Measurements from ENCODE around the gene GUCY1A1. TPM values are rescaled to one million over a fixed set of nuclear protein-coding genes. Genes with fewer than 3 reads are reported as not detected.

GUCY1A1 gene
- total RNA-seq, 6 experiments from 2014 or later, result 3.7 to 7.8 (median 6.5) TPM

- H3K9me3 ChIP-seq, result no peaks in the 10 kb centered on the region
- no peaks in the 10 kb centered on the region for H3K36me3 ChIP-seq
- intact Hi-C loops (cut with DNase I), result no loop called here
- no peak for DNase-seq
- H3K4me3 ChIP-seq, result no peak overlapping the region
- H3K4me1 ChIP-seq, result no peaks in the 10 kb centered on the region
- 67% methylated on average over 1 of the region's 1 CpG for WGBS (ENCODE audit: insufficient coverage, low coverage, low lambda C conversion rate, missing lambda C conversion rate)
- no peaks in the 10 kb centered on the region for H3K27me3 ChIP-seq
- no peak for ATAC-seq
- H3K27ac ChIP-seq, result no peak overlapping the region
- TF ChIP-seq CTCF (IDR thresholded peaks at IDR 0.05), result no peak
- TF ChIP-seq POLR2A (IDR thresholded peaks at IDR 0.05), result no peak
These were observed 18.4 kb downstream of the GUCY1A1 start for GRCh38 chr4:155684892-155685541.

- no peak for DNase-seq
- Histone ChIP-seq H3K36me3 (no peaks in the 10 kb centered on the region), H3K27ac (no peak overlapping the region), H3K27me3 (no peaks in the 10 kb centered on the region), H3K9me3 (no peaks in the 10 kb centered on the region), H3K4me3 (no peak overlapping the region), H3K4me1 (peaks cover 0 to under 1% (median 0%) of the 10 kb centered on the region in 4 donors)
- no peak for ATAC-seq
- WGBS (ENCODE audit: insufficient coverage, low coverage, low lambda C conversion rate, missing lambda C conversion rate), result 89% methylated on average over 6 of the region's 6 CpGs
- no peak for TF ChIP-seq CTCF (IDR thresholded peaks at IDR 0.05)
- no peak for TF ChIP-seq POLR2A (IDR thresholded peaks at IDR 0.05)
- intact Hi-C loops (cut with DNase I), result no loop called here
These were observed 20.8 kb downstream of the GUCY1A1 start for GRCh38 chr4:155687380-155687982.

- no peak for TF ChIP-seq CTCF (IDR thresholded peaks at IDR 0.05)
- no peak for TF ChIP-seq POLR2A (IDR thresholded peaks at IDR 0.05)
- Histone ChIP-seq H3K9me3 (no peaks in the 10 kb centered on the region), H3K4me1 (peaks cover 0 to 8% (median 0%) of the 10 kb centered on the region in 4 donors), H3K4me3 (no peak overlapping the region), H3K36me3 (no peaks in the 10 kb centered on the region), H3K27me3 (no peaks in the 10 kb centered on the region), H3K27ac (no peak overlapping the region)
- no CpG with 5 or more reads among the region's 1 CpG for WGBS (ENCODE audit: insufficient coverage, low coverage, low lambda C conversion rate, missing lambda C conversion rate)
- ATAC-seq (no peak), DNase-seq (no peak)
- intact Hi-C loops (cut with DNase I), result no loop called here
These were observed 21.6 kb downstream of the GUCY1A1 start for GRCh38 chr4:155688211-155688610.

- H3K9me3 ChIP-seq, result no peaks in the 10 kb centered on the region
- H3K4me1 ChIP-seq, result peaks cover 0 to 13% (median 2%) of the 10 kb centered on the region in 4 donors
- no peak overlapping the region for H3K4me3 ChIP-seq
- DNase-seq (no peak), ATAC-seq (no peak)
- H3K27me3 ChIP-seq, result no peaks in the 10 kb centered on the region
- no peak overlapping the region for H3K27ac ChIP-seq
- intact Hi-C loops (cut with DNase I), result no loop called here
- H3K36me3 ChIP-seq, result no peaks in the 10 kb centered on the region
- WGBS (ENCODE audit: insufficient coverage, low coverage, low lambda C conversion rate, missing lambda C conversion rate), result 83% methylated on average over 2 of the region's 2 CpGs
- no peak for TF ChIP-seq CTCF (IDR thresholded peaks at IDR 0.05)
- TF ChIP-seq POLR2A (IDR thresholded peaks at IDR 0.05), result no peak
These were observed 22.2 kb downstream of the GUCY1A1 start for GRCh38 chr4:155688860-155689259.

Measured in right lobe of liver (tissue), 6 donors.